Urothelium cell line (cell line): ENCODE results near the gene TMEM101.
"Not testable (repeated sequence)": the region's sequence is repeated elsewhere in the genome, so short reads cannot be mapped to it uniquely, and the experiment has no call there.

Source experiments
- DNase-seq: peaks from one replicate; pipeline ENCODE4 v3.0.0; 2011; ENCODE audit warnings: low spot score, mixed read lengths
- FAIRE-seq: peaks from 2 replicates; lab custom pipeline; 2011; peaks lifted over from hg19 to GRCh38; lab: Jason Lieb, UNC

TMEM101 gene

GRCh38 chr17:44014437-44015172 lies at the start of gene TMEM101:
Gene TMEM101, minus strand, starts transcription at chr17:44014963. Its CDS starts 11 bp downstream, at chr17:44014952.
- peak; percentile 96 for DNase-seq
- peak; percentile 53 for FAIRE-seq

- no peak for FAIRE-seq
- no peak for DNase-seq
Observed at GRCh38 chr17:44063704-44064639, 49.2 kb upstream of the TMEM101 start.

GRCh38 chr17:44062871-44063270 lies 48.1 kb upstream of the TMEM101 start:
- FAIRE-seq (no peak), DNase-seq (no peak)

GRCh38 chr17:44061446-44061845 lies 46.7 kb upstream of the TMEM101 start:
- DNase-seq: no peak
- no peak for FAIRE-seq

- no peak for DNase-seq
- no peak for FAIRE-seq
Observed at GRCh38 chr17:44059101-44059892, 44.5 kb upstream of the TMEM101 start.

GRCh38 chr17:44053125-44053872 lies 38.5 kb upstream of the TMEM101 start:
- FAIRE-seq: no peak
- DNase-seq: no peak

GRCh38 chr17:44049294-44050060 lies 34.7 kb upstream of the TMEM101 start:
- FAIRE-seq: no peak
- DNase-seq: no peak

- FAIRE-seq, DNase-seq: not testable (repeated sequence)
Observed at GRCh38 chr17:44046893-44047292, 32.1 kb upstream of the TMEM101 start.

- DNase-seq: no peak
- FAIRE-seq: no peak
Observed at GRCh38 chr17:44045486-44045885, 30.7 kb upstream of the TMEM101 start.

- DNase-seq (no peak), FAIRE-seq (no peak)
Observed at GRCh38 chr17:44044071-44044470, 29.3 kb upstream of the TMEM101 start.

- DNase-seq: no peak
- FAIRE-seq: no peak
Observed at GRCh38 chr17:44043272-44043696, 28.5 kb upstream of the TMEM101 start.

- FAIRE-seq: no peak
- DNase-seq: no peak
Observed at GRCh38 chr17:44039829-44040635, 25.3 kb upstream of the TMEM101 start.

GRCh38 chr17:44038604-44039011 lies 23.8 kb upstream of the TMEM101 start:
- no peak for DNase-seq
- no peak for FAIRE-seq

- DNase-seq (no peak), FAIRE-seq (no peak)
Observed at GRCh38 chr17:44037471-44037870, 22.7 kb upstream of the TMEM101 start.

GRCh38 chr17:44034688-44035087 lies 19.9 kb upstream of the TMEM101 start:
- DNase-seq, FAIRE-seq: not testable (repeated sequence)

GRCh38 chr17:44033861-44034408 lies 19.2 kb upstream of the TMEM101 start:
- DNase-seq (no peak), FAIRE-seq (no peak)

GRCh38 chr17:44030482-44030881 lies 15.7 kb upstream of the TMEM101 start:
- DNase-seq: no peak
- no peak for FAIRE-seq

GRCh38 chr17:44029736-44030135 lies 15.0 kb upstream of the TMEM101 start:
- FAIRE-seq: no peak

More at GRCh38 chr17:44029736-44030135, 15.0 kb upstream of the TMEM101 start:
- no peak for DNase-seq
